Measurements from ENCODE around the gene TICAM1.
"Not testable (repeated sequence)": the region's sequence is repeated elsewhere in the genome, so short reads cannot be mapped to it uniquely, and the experiment has no call there.

The TICAM1 gene

GRCh38 chr19:4844348-4845179, 13.1 kb upstream of the TICAM1 start:
- peak; percentile 86 for DNase-seq

- DNase-seq: no peak
Measured at GRCh38 chr19:4843647-4843965, 12.1 kb upstream of the TICAM1 start.

- no peak for DNase-seq
Measured at GRCh38 chr19:4839192-4839591, 7.7 kb upstream of the TICAM1 start.

DNA sequence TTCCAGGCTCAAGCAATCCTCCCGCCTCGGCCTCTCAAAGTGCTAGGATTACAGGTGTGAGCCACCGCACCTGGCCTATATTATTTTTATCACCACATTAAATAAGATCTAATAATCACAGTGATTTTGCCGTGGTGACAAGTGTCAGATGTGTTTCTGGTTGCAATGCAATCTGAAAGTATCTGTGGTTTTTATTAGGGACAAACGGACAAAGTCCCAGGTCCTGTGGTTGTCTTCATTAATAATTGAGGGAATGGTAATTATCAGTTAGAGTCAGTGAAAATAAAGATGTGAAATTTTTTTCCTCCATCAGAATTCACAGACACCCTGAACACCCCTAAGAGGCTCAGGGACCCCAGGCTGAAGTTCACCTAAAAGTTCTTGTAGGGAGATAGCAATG, 1.3 kb upstream of the TICAM1 start:
- DNase-seq: no peak

- DNase-seq: not testable (repeated sequence)
Measured at GRCh38 chr19:4831979-4832340, 448 bp upstream of the TICAM1 start.

DNA sequence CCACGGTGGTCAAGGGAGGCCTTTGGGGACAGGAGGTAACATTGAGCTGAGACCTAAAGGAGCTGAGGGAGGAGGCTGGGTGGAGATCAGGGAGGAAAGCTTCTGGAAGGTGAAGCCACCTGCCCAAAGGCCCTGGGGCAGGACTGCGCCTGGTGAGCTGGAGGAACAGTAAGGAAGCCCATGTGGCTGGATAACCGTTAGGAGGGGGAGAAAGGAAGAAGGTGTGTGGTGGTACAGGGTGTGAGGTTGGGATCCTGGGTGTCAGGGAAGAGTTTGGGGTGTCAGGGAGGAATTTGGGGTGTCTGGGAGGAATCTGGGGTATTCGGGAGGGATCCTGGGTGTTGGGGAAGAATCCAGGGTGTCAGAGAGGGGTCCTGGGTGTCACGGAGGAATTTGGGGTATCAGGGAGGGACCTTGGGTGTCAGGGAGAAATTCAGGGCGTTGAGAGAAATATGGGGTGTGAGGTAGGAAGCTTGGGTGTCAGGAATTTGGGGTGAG, 695 bp downstream of the TICAM1 start:
- no peak for DNase-seq

DNA sequence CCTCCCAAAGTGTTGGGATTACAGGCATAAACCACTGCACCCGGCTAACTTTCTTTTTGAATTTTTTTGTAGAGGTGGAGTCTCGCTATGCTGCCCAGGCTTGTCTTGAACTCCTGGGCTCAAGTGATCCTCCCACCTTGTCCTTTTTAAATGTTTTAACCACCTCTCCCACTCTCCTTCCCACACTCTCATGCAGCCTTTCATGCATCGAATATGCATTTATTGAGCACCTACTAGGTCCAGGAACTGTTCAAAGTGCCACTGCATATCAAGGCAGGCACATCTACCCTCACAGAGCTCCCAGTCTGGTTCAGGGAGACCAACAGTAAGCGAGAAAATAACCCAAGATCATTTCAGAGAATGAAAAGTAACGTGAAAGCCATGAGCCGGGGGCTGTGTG, 1.2 kb downstream of the TICAM1 start:
- no peak for DNase-seq

DNA sequence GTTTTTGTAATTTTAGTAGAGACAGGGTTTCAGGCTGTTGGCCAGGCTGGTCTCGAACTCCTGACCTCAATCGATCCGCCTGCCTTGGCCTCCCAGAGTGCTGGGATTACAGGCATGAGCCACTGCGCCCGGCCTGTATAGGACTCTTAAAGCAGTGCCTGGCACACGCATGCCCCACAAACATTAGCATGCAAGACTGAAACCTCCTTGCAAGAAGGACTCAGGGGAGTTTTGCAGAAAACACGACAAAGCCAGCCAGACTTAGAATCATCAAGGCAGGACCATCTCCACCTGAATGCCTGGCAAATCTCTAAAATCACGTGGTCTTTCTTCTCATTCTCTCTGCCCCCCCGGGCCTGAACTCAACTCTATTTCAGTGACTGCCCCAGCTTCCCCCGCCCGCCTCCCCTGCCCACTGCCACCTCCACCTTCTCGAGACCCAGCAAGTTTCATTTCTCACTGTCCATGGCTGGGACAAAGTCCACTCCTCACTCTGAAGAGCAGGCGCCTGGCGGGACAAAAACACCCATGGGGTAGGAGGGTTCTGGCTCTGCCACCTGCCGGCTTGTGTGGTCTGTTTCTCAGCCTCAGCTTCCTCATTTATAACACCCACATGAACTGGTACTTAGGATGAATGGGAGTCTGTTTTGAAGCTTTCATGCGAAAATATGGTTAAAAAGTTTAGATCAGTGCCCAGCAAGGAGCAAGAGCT, 2.4 kb downstream of the TICAM1 start:
- no peak for DNase-seq

DNA sequence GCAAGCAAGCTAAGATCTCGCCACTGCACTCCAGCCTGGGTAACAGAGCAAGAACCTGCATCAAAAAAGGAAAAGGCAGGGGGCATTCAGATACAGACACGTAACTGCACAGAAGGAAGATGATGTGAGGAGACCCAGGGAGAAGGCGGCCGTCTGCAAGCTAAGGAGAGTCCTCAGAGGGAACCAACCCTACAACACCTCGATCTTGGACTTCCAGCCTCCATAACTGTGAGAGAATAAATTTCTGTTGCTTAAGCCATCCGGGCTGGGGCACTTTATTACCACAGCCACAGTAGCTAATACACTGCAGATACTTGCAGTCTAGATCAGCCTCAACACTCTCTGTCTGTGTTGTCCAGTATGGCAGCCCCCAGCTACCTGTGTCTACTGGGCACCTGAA, 7.9 kb downstream of the TICAM1 start:
- DNase-seq: no peak

GRCh38 chr19:4822354-4822753, 9.2 kb downstream of the TICAM1 start:
- not testable (repeated sequence) for DNase-seq

DNA sequence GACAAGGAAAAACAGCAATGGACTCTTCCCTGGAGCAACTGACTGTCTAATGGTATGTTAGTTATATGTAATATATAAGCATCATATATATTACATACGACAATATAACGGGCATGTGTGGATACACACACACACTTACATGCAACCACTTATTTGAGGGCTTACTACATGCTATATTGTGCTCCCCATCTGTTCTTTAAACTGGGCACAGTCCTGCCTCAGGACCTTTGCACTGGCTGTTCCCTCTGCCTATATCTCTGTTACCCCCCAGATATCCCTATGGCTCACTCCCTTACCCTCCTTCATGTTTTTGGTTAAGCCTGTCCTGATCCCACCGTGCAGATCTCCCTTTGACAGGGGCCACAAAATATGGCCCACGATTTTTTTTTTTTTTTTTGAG, 10.2 kb downstream of the TICAM1 start:
- DNase-seq: no peak

DNA sequence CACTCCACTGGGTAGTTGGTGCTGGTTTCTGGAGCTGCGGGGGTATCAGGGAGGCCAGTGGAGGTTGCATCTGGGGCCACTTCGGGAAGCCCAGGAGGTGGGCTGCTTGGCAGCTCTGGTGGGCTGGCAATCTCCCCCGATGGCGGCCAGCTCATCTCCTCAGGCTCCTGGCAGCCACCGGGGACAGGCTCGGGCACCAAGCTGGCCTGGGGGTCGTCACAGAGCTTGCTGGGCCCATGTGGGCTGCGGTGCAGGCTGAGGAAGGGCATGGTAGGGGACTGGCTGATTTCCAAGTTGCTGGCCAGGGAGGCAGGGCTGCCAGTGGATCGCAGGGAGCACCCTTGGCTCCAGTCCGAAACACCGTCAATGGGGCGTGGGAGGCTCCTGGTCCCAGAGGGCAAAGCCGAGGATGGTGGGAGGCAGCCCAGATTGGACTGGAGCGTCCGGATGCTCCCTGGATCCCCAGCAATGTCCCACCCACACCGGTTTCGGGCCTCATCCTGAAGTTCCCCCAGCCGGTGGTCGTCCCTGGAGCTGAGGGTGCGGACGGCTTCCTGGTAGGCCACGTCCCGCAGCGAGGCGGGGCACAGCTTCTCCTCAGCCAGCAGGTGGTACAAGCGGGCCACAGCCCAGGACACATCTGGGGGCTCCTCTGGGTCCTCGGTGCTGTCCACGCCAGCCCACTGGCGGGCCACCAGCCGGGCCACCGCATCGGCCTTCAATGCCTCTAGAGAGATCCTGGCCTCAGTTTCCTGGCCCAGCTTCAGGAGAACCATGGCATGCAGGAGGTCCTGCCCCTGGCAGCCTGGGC, 13.8 kb downstream of the TICAM1 start:
- no peak for DNase-seq

DNA sequence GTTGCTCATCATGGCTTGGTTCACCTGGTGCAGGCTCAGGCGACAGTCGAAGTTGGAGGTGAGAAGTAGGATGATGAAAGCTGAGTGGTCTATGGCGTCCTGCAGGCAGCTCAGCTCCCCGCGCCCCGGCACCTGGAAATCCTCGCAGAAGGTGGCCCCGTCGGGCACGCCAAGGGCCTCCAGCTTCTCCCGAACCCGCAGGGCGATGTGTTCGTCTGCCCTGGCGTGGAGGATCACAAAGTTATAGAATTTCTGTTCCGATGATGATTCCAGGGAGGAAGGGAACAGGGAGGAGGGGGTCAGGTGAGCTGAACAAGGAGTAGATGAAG, 14.6 kb downstream of the TICAM1 start:
- no peak for DNase-seq

DNA sequence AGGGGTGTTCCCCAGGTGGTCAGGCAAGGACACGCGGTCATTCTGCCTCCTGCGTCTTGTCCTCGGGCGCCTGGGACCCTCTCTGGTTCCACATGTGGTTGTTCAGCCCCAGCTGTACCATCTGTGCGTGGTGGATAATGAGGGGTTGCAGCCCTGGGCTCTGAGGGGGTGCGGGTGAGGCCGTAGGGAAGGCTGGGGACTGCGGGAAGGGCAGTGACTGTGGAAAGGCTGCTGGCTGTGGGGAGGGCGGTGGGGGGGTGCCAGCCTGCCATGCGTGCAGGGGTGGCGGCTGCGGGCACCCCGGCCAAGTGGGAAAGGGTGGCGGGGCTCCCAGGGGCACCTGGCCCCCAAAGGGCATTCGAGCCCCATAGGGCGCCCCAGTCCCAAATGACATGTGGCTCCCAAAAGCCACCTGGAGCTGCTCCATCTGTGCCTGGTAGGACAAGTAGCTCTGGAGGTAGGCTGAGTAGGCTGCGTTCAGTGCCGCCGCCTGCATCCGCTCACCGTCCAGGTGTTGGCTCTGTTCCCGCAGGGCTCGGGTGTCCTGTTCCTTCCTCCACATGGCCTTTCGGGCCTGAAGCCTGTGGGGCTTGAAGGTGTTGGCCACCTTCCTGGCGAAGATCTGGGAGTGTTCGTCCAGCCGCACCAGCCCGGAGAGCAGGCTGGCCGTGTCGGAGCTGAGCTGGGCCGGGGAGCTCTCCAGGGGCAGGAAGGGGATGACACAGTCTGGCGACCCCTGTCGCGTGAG, 15.1 kb downstream of the TICAM1 start:
- no peak for DNase-seq

- DNase-seq: peak; percentile 94
Measured at GRCh38 chr19:4815426-4816201, 15.9 kb downstream of the TICAM1 start.

GRCh38 chr19:4814625-4815425, 16.7 kb downstream of the TICAM1 start:
- peak; percentile 79 for DNase-seq

DNA sequence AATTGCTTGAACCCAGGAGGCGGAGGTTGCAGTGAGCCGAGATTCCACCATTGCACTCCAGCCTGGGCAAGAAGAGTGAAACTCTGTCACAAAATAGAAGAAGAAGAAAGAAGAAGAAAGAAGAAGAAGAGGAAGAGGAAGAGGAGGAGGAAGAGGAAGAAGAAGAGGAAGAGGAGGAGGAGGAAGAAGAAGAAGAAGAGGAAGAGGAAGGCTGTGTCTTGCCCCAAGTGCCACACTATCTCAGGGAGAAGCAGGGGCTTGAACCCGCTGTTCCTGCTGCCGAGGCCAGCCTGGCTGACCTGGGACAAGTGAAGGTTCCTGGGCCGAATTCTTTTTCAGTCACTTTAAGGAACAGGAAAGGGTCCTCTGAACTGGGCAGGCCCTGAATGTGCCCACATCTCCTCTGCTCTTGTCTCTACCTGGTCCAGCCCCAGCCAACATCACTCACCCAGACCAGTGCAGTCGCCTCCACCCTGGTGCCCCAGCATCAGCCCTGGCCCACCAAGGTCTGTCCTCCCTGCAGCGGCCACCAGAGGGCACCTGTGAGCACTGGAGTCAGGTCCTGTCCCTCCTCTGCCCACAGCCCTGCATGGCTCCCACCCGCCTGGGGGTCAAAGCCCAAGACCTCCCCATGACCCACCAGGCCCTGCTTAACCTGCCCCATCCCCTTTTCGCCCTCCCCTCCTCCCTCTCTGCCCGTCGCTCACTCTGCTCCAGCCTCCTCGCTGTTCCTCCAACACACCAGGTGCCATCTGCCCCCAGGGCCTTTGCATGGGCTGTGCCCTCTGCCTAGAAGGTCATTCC, 20.0 kb downstream of the TICAM1 start:
- peak; percentile 60 for DNase-seq

- no peak for DNase-seq
Measured at GRCh38 chr19:4807188-4807587, 24.3 kb downstream of the TICAM1 start.

GRCh38 chr19:4806384-4806783, 25.1 kb downstream of the TICAM1 start:
- no peak for DNase-seq

DNA sequence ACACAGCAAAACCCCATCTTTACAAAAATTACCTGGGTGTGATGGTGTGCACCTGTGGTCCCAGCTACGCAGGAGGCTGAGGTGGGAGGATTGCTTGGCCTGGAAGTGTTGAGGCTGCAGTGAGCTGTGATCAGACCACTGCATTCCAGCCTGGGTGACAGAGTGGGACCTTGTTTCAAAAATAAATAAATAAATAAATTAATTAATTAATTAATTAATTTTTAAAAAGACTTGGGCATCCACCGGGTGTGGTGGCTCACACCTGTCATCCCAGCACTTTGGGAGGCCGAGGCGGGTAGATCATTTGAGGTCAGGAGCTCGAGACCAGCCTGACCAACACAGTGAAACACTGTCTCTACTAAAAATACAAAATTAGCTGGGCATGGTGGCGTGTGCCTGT, 26.4 kb downstream of the TICAM1 start:
- not testable (repeated sequence) for DNase-seq
